ENCODE data around the gene XAGE3. TPM values are rescaled to one million over a fixed set of nuclear protein-coding genes. Genes with fewer than 3 reads are reported as not detected.
A peak's percentile ranks its signal among the peaks of the same experiment; 100 is the strongest.
"Not testable (repeated sequence)": the region's sequence is repeated elsewhere in the genome, so short reads cannot be mapped to it uniquely, and the experiment has no call there.

Gene XAGE3
- total RNA-seq, result not detected

GRCh38 chrX:52867610-52868348, at the start of gene XAGE3:
XAGE3 (minus strand) TSS chrX:52868083; CDS start chrX:52867133, 950 bp downstream.
- Mint-ChIP-seq H3K4me3 (no peak within 1 kb of the TSS), H3K9me3 (no peaks in the 10 kb centered on the region), H3K27me3 (ENCODE audit: low read depth) (peaks cover 61% of the 10 kb centered on the region), H3K4me1 (ENCODE audit: low read depth) (no peaks in the 10 kb centered on the region), H3K27ac (no peak within 1 kb of the TSS), H3K36me3 (ENCODE audit: insufficient read depth in 2 of 2) (no peaks in the 10 kb centered on the region)
- DNase-seq, result no peak
- ATAC-seq (replicated peaks in 1 of 2), result no peak

- not testable (repeated sequence) for H3K27me3 Mint-ChIP-seq (ENCODE audit: low read depth); H3K4me3 Mint-ChIP-seq; H3K9me3 Mint-ChIP-seq; H3K36me3 Mint-ChIP-seq (ENCODE audit: insufficient read depth in 2 of 2); H3K4me1 Mint-ChIP-seq (ENCODE audit: low read depth); H3K27ac Mint-ChIP-seq; DNase-seq
- peak; percentile 51 to 72 for ATAC-seq (replicated peaks in 1 of 2)
These were observed 46.8 kb upstream of the XAGE3 start for GRCh38 chrX:52914704-52915103.

- not testable (repeated sequence) for ATAC-seq (replicated peaks in 1 of 2); H3K27ac Mint-ChIP-seq; H3K9me3 Mint-ChIP-seq; H3K27me3 Mint-ChIP-seq (ENCODE audit: low read depth); H3K4me3 Mint-ChIP-seq; H3K4me1 Mint-ChIP-seq (ENCODE audit: low read depth); DNase-seq; H3K36me3 Mint-ChIP-seq (ENCODE audit: insufficient read depth in 2 of 2)
These were observed 45.8 kb upstream of the XAGE3 start for GRCh38 chrX:52913681-52914080.

- H3K36me3 Mint-ChIP-seq (ENCODE audit: insufficient read depth in 2 of 2); H3K9me3 Mint-ChIP-seq; H3K27ac Mint-ChIP-seq; H3K4me1 Mint-ChIP-seq (ENCODE audit: low read depth); H3K27me3 Mint-ChIP-seq (ENCODE audit: low read depth); H3K4me3 Mint-ChIP-seq; DNase-seq: not testable (repeated sequence)
- ATAC-seq (replicated peaks in 1 of 2), result peak in 1 of 2 donors; percentile 24
These were observed 41.6 kb upstream of the XAGE3 start for GRCh38 chrX:52909313-52909969.

- not testable (repeated sequence) for H3K27me3 Mint-ChIP-seq (ENCODE audit: low read depth); H3K4me1 Mint-ChIP-seq (ENCODE audit: low read depth); H3K4me3 Mint-ChIP-seq; H3K9me3 Mint-ChIP-seq; DNase-seq; H3K36me3 Mint-ChIP-seq (ENCODE audit: insufficient read depth in 2 of 2); ATAC-seq (replicated peaks in 1 of 2); H3K27ac Mint-ChIP-seq
These were observed 40.0 kb upstream of the XAGE3 start for GRCh38 chrX:52907900-52908299.

- DNase-seq; H3K4me1 Mint-ChIP-seq (ENCODE audit: low read depth); H3K27ac Mint-ChIP-seq; H3K36me3 Mint-ChIP-seq (ENCODE audit: insufficient read depth in 2 of 2); H3K4me3 Mint-ChIP-seq; H3K27me3 Mint-ChIP-seq (ENCODE audit: low read depth); H3K9me3 Mint-ChIP-seq; ATAC-seq (replicated peaks in 1 of 2): not testable (repeated sequence)
These were observed 39.3 kb upstream of the XAGE3 start for GRCh38 chrX:52907137-52907536.

GRCh38 chrX:52906072-52906471, 38.2 kb upstream of the XAGE3 start:
- not testable (repeated sequence) for H3K27ac Mint-ChIP-seq; H3K27me3 Mint-ChIP-seq (ENCODE audit: low read depth); H3K4me3 Mint-ChIP-seq; H3K4me1 Mint-ChIP-seq (ENCODE audit: low read depth); DNase-seq; H3K9me3 Mint-ChIP-seq; H3K36me3 Mint-ChIP-seq (ENCODE audit: insufficient read depth in 2 of 2); ATAC-seq (replicated peaks in 1 of 2)

GRCh38 chrX:52905531-52905930, 37.6 kb upstream of the XAGE3 start:
- DNase-seq; H3K36me3 Mint-ChIP-seq (ENCODE audit: insufficient read depth in 2 of 2): not testable (repeated sequence)

GRCh38 chrX:52896855-52897709, 29.2 kb upstream of the XAGE3 start, which contains the start of gene FAM156B:
FAM156B (plus strand) TSS chrX:52897330; CDS start chrX:52907226, 9,896 bp downstream.
- H3K9me3 Mint-ChIP-seq; H3K27ac Mint-ChIP-seq; H3K27me3 Mint-ChIP-seq (ENCODE audit: low read depth); H3K4me3 Mint-ChIP-seq; DNase-seq; H3K4me1 Mint-ChIP-seq (ENCODE audit: low read depth); H3K36me3 Mint-ChIP-seq (ENCODE audit: insufficient read depth in 2 of 2): not testable (repeated sequence)
- peak; percentile 91 to 92 for ATAC-seq (replicated peaks in 1 of 2)

More at GRCh38 chrX:52905531-52905930, 37.6 kb upstream of the XAGE3 start:
- H3K27me3 Mint-ChIP-seq (ENCODE audit: low read depth); ATAC-seq (replicated peaks in 1 of 2); H3K4me3 Mint-ChIP-seq; H3K4me1 Mint-ChIP-seq (ENCODE audit: low read depth); H3K9me3 Mint-ChIP-seq; H3K27ac Mint-ChIP-seq: not testable (repeated sequence)

- not testable (repeated sequence) for H3K36me3 Mint-ChIP-seq (ENCODE audit: insufficient read depth in 2 of 2); H3K27ac Mint-ChIP-seq; DNase-seq; H3K27me3 Mint-ChIP-seq (ENCODE audit: low read depth); H3K4me1 Mint-ChIP-seq (ENCODE audit: low read depth); H3K4me3 Mint-ChIP-seq; H3K9me3 Mint-ChIP-seq
- ATAC-seq (replicated peaks in 1 of 2), result peak; percentile 22 to 24
These were observed 28.6 kb upstream of the XAGE3 start for GRCh38 chrX:52896438-52896837.

GRCh38 chrX:52888090-52888489, 20.2 kb upstream of the XAGE3 start:
- not testable (repeated sequence) for H3K9me3 Mint-ChIP-seq; H3K4me1 Mint-ChIP-seq (ENCODE audit: low read depth); H3K27me3 Mint-ChIP-seq (ENCODE audit: low read depth); H3K27ac Mint-ChIP-seq; H3K36me3 Mint-ChIP-seq (ENCODE audit: insufficient read depth in 2 of 2); ATAC-seq (replicated peaks in 1 of 2); H3K4me3 Mint-ChIP-seq; DNase-seq

- not testable (repeated sequence) for H3K4me1 Mint-ChIP-seq (ENCODE audit: low read depth); ATAC-seq (replicated peaks in 1 of 2); DNase-seq
These were observed 19.6 kb upstream of the XAGE3 start for GRCh38 chrX:52887459-52887858.

GRCh38 chrX:52876386-52876785, 8.5 kb upstream of the XAGE3 start:
- H3K27me3 Mint-ChIP-seq (ENCODE audit: low read depth), result peaks cover 67% of the 10 kb centered on the region
- H3K9me3 Mint-ChIP-seq; H3K4me1 Mint-ChIP-seq (ENCODE audit: low read depth): not testable (repeated sequence)

More at GRCh38 chrX:52887459-52887858, 19.6 kb upstream of the XAGE3 start:
- H3K4me3 Mint-ChIP-seq; H3K27me3 Mint-ChIP-seq (ENCODE audit: low read depth); H3K27ac Mint-ChIP-seq; H3K36me3 Mint-ChIP-seq (ENCODE audit: insufficient read depth in 2 of 2); H3K9me3 Mint-ChIP-seq: not testable (repeated sequence)

More at GRCh38 chrX:52876386-52876785, 8.5 kb upstream of the XAGE3 start:
- H3K4me3 Mint-ChIP-seq; H3K27ac Mint-ChIP-seq; DNase-seq; H3K36me3 Mint-ChIP-seq (ENCODE audit: insufficient read depth in 2 of 2); ATAC-seq (replicated peaks in 1 of 2): not testable (repeated sequence)

Data from activated T-cell treated with anti-CD3 and anti-CD28 coated beads, Interleukin-2, amount 50 U/mL, for 72 hours (primary cell).